ENCODE measurements around the gene ECSIT.

ECSIT gene

DNA sequence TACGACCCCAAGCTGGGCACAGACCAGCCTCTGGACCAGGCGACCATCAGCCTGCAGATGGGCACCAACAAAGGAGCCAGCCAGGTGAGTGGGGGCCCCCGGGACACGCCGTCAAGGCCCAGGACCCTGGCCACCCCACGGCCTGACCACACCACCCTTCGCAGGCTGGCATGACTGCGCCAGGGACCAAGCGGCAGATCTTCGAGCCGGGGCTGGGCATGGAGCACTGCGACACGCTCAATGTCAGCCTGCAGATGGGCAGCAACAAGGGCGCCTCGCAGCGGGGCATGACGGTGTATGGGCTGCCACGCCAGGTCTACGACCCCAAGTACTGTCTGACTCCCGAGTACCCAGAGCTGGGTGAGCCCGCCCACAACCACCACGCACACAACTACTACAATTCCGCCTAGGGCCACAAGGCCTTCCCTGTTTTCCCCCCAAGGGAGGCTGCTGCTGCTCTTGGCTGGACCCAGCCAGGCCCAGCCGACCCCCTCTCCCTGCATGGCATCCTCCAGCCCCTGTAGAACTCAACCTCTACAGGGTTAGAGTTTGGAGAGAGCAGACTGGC is 20.5 kb upstream of the ECSIT start:
- no peak for DNase-seq

DNA sequence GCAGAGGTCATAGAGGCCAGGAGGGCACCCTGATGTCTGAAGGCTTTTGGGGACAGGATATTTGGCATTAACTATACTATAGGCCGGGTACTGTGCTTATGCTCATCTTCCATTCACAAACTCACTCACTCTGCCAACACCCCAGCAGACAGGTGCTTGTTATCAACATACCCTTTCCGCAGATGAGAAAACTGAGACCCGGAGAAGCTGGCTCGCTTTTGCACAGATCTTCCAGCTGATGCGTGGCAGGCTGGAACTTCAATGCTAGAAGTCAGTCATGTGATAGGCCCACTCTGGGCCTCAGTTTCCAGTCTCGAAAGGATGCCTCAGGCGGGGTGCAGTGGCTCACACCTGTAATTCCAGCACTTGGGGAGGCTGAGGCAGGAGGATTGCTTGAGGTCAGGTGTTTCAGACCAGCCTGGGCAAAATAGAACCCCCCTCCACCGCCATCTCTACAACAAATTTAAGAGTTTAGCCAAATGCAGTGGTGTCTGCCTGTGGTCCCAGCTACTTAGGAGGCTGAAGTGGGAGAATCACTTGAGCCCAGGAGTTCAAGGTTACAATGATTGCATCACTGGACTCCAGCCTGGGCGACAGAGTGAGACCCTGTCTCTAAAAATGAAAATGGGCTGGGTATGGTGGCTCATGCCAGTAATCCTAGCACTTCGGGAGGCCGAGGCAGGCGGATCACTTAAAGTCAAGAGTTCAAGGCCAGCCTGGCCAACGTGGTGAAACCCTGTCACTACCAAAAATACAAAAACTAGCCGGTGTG is 19.2 kb upstream of the ECSIT start:
- no peak for DNase-seq

DNA sequence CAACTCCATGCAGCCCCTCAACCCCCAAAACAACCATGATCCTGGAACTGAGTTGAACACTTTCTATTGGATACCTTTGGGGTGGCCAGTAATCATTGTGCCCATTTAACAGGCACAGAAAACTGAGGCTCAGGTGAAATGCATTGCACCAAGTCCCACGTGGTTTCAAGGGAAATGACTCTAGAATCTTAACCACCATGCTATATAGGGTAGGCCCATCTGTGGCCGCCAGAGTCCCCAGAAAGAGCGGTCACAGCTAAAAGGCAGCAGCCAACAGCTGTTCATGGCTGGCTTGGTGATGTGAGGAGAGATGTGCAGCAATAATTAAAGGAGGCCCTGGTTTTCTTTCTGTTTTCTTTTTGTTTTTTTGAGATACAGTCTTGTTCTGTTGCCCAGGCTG is 12.3 kb upstream of the ECSIT start:
- no peak for DNase-seq

DNA sequence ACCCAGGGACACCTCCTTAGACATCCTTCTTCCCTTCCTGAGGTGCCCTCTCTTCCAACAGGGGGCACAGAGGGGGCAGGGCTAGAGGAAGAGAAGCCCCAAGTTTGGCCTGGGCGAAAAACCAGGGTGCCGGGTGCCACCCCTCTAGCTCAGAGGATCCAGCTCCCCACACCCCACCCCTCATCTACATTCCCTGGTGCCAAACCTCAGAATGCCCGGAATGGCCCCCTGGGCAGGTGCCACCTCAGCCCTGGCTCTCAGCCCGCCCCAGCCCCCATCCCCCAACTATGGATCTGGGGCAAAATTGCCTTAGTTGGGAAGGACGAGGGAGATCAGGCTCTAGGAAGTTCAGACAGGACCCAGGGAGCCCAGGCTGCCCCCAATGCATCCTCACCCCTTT is 11.7 kb upstream of the ECSIT start:
- no peak for DNase-seq

DNA sequence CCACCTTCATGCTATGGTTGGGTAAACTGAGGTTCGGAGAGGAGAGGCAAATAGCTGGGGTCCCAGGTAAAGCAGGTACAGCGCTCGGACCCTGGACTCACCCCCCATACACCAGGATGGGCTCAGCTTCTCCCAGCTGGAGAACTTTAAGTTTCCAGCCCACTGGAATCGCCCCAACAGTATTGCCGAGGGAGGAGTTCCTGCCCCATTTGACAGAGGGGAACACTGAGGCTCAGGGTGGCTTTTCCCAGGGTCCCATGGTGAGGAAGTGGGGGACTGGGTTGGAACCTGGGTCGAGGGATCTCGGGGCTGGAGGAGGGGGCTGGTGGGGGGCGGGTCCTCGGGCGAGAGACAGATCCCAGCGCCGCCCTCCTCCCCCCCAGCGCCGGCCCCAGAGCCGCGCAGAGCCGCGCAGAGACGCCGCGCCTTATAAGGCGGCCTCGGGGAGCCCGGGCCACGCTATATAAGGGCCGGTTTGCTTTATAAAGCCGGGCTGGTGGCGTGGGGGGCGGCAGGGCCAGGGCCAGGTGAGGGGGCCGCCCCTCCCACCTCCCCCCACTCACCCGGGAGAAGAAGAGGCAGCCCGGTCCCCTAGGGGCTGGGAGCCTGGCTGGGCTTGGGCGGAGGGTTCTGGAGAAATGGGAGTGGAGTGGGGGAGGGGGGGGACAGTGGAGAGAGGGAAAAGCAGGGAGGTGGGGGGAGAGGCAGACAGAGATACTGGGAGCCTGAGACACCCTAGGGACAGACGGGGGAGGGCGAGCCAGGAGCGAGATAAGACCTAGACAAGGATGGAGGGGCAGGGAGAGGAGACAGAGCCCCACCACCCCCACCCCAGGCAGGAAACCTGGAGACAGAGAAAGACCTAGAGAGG is 10.8 kb upstream of the ECSIT start:
- DNase-seq, result no peak

DNA sequence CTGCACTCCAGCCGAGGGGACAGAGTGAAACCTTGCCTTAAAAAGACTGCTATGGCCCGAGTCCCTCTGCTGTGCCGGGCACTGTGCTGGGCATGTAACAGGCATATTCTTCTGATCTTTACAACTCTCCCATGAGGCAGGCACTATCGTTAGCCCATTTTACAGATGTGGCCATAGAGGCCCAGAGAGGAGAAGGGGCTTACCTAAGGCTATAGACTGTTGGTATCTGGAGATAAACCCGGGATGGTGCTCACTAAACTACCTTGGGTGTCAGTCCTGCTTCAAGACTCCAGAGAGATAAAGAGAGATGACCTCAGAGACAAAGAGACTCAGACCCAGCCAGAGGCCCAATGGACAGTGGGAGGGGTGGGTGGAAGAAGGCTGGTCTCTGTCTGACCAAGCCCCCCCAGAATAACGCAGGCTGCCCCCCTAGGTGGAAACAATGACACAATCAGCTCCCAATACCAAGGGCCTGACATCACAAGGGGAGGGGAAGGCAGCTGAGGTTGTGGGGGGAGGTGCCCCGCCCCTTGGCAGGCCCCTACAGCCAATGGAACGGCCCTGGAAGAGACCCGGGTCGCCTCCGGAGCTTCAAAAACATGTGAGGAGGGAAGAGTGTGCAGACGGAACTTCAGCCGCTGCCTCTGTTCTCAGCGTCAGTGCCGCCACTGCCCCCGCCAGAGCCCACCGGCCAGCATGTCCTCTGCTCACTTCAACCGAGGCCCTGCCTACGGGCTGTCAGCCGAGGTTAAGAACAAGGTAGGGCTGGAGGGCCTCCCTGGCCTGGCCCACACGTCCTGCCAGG is 9.5 kb upstream of the ECSIT start, which contains the start of gene CNN1:
Gene CNN1, plus strand, starts transcription at position 620 of the 805 bp plus-strand sequence. Its CDS starts 77 bp downstream, at position 697.
- DNase-seq, result no peak

DNA sequence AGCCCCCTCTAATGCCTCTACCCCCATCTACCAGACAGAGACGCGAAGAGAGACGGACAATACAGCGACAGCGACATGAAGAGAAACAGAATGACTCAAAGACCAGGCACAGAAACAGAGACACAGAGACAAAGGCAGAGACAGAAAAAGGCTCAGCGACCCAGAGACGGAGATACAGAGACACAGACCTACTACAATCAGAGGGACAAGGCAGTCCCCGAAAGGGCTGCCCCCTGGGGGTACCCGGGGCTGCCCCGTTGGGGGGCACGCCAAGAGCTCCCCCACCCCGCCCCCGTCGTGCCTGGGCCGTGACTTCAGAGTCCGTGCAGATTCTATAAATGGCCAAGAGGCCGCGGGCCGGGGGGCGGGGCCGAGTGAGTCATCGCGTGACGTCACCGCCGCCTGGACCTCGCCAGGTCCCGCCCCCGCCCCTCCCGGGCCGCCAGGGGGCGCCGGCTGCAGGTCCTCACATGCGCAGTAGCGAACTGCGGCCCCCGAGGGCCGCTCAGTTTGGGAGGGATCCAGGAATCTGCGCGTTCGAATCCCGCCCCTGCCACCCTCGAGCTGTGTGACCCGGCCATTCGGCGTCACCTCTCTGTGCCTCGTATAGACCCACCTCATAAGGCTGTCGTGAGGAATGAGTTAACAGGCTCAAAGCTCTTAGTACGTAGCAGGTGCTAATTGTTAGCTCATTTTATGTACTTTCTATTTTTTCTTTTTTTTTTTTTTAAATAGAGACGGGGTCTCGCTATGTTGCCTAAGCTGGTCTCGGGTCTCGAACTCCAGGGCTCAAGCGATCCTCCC is 7.1 kb upstream of the ECSIT start:
- DNase-seq, result peak; percentile 87

DNA sequence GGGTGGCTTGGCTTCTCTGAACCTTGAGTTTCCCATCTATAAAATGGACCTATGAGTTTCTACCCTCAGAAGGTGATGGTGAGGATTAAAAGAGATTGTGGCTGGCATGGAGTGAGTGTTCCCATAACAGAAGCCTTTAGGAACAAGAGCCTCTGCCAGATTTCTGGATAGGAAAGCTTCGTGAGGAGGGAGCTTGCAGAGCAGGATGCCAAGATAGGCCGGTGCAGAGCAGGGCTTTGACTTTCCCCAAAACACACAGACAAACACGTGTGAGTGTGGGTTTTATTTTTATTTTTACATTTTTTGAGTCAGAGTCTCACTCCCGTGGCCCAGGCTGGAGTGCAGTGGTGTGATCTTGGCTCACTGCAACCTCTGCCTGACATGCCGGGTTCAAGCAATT is 6.0 kb upstream of the ECSIT start:
- no peak for DNase-seq

DNA sequence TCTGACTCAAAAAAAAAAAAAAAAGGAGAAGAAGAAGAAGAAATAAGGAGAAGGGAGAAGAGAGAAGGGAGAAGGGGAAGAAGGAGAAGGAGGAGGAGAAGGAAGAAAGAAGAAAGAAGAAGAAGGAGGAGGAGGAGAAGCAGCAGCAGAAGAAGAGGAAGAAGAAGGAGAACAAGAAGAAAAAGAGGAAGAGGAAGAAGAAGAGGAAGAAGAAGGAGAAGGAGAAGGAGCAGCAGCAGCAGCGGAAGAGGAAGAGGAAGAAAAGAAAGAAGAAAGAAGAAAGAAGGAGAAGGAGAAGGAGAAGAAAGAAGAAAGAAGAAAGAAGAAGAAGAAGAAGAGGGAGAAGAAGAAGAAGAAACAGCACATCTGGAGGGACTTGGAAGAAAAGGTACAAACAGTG is 5.6 kb upstream of the ECSIT start:
- no peak for DNase-seq

DNA sequence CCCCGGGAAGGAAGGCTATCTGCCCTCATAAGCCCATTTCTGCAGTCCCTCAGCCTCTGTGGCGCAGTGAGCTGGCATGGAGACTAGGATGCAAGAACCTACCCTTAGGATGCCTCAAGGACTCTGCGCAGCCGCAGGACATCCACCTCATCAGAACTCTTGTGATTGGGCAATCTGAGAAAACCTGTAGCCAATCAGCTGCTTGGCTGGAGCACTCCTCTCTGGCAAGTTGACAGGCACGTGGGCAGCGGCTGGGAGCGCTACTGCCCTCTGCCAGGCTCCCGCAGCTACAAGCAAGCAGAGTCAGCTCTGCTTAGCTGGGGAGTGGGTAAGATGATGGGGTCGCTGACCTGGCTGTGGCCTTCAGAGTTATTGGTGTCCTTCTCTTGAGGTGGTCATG is 1.5 kb upstream of the ECSIT start:
- peak; percentile 36 for DNase-seq

DNA sequence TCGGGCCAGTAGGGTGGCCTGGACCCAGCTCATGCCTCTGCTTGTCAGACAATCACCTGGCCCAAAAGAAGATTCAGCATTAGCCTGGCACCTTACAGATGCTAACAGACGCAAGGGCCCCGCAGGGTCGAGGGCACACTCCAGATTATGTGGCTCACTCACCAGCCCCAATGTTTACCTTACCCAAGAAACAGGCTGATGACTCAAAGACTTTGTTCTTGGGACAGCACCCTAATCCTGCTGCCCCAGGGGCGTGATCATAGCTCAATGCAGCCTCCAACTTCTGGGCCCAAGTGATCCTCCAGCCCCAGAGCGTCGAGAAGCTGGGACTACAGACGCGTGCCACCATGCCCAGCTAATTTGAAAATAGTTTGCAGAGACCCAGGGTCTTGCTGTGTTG is 9.8 kb downstream of the ECSIT start:
- DNase-seq, result no peak

DNA sequence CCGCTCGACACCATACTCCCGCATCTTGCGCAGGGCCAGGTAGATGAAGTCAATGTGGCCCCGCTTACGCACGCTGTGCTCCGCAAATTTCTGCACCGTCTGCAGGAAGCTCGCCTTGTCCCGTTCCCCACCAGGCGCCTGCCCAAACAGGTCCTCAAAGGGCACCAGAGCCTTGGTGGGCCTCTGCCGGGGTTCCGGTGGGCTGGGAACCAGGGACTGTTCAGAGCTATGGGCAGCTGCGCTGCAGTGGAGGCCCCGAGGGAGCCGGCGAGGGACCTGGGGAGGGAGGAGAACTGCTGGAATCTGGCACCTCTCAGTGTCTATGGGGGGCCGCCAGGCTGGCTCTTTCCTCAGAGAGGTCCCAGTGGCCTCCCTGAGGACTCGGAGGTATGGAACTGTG is 15.0 kb downstream of the ECSIT start:
- no peak for DNase-seq

DNA sequence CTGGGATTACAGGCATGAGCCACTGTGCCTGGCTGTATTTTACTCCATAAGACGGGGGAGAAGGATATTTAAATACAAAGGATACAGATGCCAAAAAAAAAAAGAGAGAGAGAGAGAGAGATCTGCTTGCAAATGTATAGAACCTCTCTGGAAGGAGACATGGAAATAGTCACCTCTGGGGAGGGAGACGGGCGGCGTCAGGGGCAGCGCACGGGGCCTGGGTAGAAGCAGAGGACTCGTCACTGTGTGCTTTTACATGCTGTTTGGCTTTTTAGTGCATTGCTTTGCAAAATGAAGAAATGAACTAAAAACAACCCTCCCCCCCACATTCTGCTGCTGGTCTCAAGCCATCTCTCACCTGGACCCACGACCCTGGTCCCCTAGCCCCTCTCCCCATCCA is 18.5 kb downstream of the ECSIT start:
- no peak for DNase-seq

DNA sequence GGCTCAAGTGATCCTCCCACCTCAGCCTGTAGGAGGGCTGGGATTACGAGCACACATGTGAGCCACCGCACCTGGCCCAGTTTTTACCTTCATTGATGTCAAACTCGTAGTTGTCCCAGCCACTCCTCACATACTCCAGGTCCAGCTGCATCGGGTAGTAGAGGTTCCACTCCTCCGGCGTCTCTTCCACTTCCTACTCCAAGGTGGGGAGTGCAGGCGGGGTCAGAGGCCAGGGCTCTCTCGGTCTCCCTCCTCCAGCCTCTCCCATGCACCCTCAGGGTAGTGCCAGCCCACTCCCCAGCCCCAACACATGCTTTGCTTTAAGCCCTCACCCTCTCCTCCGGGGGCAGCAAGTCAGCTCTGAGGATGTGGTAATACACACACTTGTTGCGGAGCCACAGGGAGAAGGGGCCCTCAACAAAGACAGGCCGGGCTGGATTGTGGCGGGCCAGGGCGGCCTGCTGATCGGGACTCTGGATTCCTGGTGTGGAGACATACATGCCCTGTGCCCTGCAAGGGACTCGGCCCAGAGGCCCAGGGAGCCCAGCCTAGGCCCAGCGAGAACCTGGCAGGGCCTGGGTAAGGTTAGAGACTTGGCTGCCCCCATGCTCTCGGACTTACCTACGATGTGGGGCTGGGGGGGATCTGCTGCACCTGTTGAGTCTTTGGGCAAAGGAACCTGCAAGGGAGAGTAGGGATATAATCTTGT is 21.4 kb downstream of the ECSIT start:
- DNase-seq, result no peak

DNA sequence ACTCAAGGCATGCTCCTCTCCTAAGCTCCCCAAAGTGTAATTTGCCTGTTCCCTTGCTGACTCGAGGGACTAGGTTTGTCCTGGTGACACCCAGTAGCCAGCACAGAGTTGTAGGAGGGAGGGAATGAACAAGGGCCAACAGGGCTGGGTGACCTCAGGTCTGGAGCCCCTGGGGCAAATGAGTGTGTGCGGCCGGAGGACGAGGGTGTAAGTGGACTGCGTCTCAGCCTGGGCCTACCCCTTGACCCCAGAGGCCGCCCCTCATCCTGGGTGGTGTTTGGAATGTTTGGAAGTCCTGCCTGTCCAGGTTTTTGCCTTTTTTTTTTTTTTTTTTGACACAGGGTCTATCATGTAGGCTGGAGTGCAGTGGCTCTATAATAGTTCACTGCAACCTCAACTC is 22.0 kb downstream of the ECSIT start:
- no peak for DNase-seq

DNA sequence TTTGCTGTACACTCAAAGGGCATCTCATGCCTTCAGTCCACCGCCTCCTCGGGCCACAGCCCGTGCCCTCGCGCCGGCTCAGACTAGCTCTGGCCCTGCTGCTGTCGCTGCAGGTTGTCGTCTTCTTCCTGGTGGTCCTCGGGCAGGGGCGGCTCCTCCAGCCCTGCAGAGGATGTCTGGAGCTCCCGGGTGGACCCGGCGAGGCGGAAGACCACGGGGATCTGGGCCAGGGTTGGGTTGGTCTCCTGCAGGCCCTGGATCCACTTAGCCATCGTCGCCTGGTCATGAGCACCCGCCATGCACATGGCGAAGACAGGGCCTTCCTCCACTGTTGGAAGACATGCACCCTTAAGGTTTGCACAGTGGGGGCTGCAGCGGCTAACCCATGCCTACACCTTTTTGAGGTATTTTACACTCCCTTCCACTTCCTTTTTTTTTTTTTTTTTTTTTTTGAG is 22.8 kb downstream of the ECSIT start:
- DNase-seq, result no peak

DNA sequence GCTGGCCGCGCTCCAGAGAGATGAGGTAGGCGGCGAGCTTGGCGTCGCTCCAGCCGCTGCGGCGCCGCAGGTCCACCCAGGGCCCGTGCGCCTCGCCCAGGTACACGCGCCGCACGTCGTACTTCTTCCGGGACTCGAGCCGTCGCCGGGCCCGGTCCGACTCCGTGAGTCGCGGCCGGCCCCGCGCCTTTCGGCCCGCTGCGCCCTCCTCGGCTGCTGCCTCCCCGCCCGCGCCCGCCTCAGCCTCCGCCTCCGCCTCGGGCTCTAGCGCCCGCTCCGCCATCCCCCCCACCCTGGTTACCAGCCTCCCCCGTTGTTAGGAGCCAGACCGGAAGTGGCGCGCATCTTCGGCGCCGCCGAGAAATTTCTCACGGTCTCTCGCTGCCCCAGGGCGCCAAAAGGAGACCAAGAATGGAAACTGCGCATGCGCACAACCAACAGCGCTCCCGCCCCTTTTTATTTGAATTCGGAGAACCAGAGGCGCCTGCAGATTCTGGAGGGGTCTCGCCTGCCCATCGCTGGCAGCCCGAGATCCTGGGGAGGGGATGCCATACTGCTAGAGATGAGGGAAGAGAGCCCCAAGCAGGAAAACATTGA is 23.3 kb downstream of the ECSIT start, which contains the start of gene ZNF653:
Gene ZNF653, minus strand, starts transcription at position 336 of the 597 bp plus-strand sequence. Its CDS starts 53 bp downstream, at position 283.
- DNase-seq, result peak; percentile 96

DNA sequence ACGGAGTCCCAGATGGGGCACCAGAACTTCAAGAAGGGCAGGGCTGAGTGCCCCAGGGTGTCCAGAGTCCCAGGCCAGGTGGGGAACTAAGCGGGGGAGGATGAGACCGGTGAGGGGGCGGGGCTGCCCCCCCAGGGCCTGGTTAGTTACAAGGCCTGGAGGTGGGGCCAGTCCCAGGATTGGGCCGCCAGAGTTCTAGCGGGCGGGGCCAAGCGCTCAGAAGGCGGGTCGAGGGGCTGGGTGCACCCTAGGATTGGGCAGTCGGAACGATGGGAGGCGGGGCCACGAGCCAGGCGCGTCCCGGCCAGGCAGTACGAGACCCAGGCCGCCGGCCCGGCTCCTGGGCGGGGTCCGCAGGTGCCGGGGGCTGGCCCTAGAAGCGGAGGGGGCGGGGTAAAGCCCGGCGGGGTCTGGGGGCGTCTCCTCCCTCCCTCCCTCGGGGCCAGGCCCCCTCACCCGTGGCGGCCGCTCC is 23.9 kb downstream of the ECSIT start:
- peak; percentile 98 for DNase-seq

DNA sequence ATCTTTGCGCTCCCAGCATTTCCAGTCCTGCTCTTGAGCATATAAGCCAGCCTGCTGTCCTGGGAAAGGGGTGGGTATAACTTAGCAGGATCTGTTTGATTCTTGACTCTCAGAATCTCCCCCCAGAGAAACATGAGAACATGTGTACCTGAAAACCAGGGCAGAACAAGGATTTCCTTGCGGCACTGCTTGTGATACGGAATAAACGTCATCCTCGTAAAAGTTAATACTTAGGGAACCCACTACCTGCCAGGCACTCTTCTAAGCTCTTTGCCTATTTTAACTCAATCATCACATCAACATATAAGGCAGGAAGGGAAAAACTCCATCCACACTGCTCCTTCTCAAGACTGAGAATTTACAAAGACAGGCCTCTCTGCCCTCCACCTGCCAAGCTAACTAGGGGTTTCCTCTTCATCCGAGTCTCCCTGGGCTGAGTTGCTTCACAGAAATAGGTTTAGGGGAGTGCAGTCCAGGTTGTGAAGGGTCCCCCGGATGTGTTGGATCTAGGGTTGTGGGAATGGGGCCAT is 24.4 kb downstream of the ECSIT start:
- DNase-seq, result no peak

DNA sequence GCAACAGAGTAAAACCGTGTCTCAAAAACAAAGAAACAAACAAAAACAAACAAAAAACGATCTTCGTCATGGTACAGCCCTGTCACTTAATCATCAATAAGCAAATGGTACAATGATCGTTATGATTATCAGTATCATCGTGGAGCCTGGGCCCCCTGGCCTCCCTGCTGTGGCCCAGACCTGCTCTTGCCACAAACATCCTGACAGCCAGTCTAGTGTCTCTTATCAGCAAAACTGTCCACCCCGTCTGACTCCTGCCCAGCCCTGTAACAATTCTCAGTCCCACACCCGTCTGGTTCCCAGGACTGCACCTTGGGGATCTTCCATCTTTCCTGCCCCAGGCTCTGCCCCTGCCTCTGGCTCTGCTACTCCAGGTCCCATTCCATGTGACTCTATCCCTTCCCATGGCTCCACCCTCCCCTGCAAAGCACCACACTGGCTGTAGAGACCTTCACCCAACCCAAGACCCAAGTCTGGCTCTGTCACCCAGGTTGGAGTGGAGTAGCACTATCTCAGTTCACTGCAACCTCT is 29.0 kb downstream of the ECSIT start:
- no peak for DNase-seq

Measured in CD4-positive, alpha-beta T cell treated with Interleukin-17A for 1 hour (primary cell).